HFFc6 (cell line): ENCODE data around the gene PPDPF. TPM values are rescaled to one million over a fixed set of nuclear protein-coding genes. Genes with fewer than 3 reads are reported as not detected.
"Not testable (repeated sequence)": the region's sequence is repeated elsewhere in the genome, so short reads cannot be mapped to it uniquely, and the experiment has no call there.

Experiments
- DNase-seq: peaks from one replicate; pipeline ENCODE4 v3.0.0-alpha.2; 2018
- H3K27ac Mint-ChIP-seq: 2 replicates; pipeline ENCODE4 v1.8.0; 2020; ENCODE audit warnings: mild to moderate bottlenecking, mixed read lengths
- H3K27me3 Mint-ChIP-seq: 2 replicates; pipeline ENCODE4 v1.8.0; 2021; ENCODE audit warnings: mild to moderate bottlenecking, moderate library complexity, mixed read lengths; ENCODE audit not compliant: insufficient read depth
- H3K36me3 Mint-ChIP-seq: 2 replicates; pipeline ENCODE4 v1.8.0; 2021; ENCODE audit warnings: low read depth, mixed read lengths
- H3K4me1 Mint-ChIP-seq: 2 replicates; pipeline ENCODE4 v1.8.0; 2020; ENCODE audit warnings: low read depth, mixed read lengths
- H3K4me3 Mint-ChIP-seq: 2 replicates; pipeline ENCODE4 v1.8.0; 2020; ENCODE audit warnings: mild to moderate bottlenecking, moderate library complexity, mixed read lengths
- H3K9me3 Mint-ChIP-seq: 2 replicates; pipeline ENCODE4 v1.8.0; 2020; ENCODE audit warnings: mild to moderate bottlenecking, mixed read lengths
- CTCF ChIP-seq: fragments of 200-600 bp; sonication (generic); IDR thresholded peaks from 2 replicates; pipeline ENCODE4 v1.5.0; 2021; ENCODE audit warnings: antibody characterized with exemption, mild to moderate bottlenecking
- total RNA-seq, 6 experiments: library from RNA; stranded (reverse); fragmentation: NEBNext Ultra II Directional; extraction: Animal tissue kit (Norgen Biotek cat#: 25700); gene quantifications; 2 replicates in 1 of 6; 3 replicates in 5 of 6; pipeline ENCODE4 v1.2.3, GENCODE V29; 2021

The PPDPF gene
- total RNA-seq, 6 experiments from 2014 or later, result 388 to 518 (median 443) TPM

- Mint-ChIP-seq H3K36me3 (no peaks in the 10 kb centered on the region), H3K4me3 (no peak overlapping the region), H3K27ac (no peak overlapping the region), H3K4me1 (no peaks in the 10 kb centered on the region), H3K27me3 (peaks cover 4% of the 10 kb centered on the region), H3K9me3 (no peaks in the 10 kb centered on the region)
- TF ChIP-seq CTCF, result no peak
- DNase-seq, result no peak
These were observed 34.1 kb downstream of the PPDPF start for GRCh38 chr20:63554361-63555278.

- no peak for TF ChIP-seq CTCF
- Mint-ChIP-seq H3K27me3 (peaks cover 3% of the 10 kb centered on the region), H3K36me3 (peaks cover 4% of the 10 kb centered on the region; the same call in 1 of the 2 replicates), H3K4me1 (no peaks in the 10 kb centered on the region), H3K9me3 (no peaks in the 10 kb centered on the region; the same call in 1 of the 2 replicates), H3K4me3 (no peak overlapping the region), H3K27ac (no peak overlapping the region)
- no peak for DNase-seq
These were observed 35.3 kb downstream of the PPDPF start for GRCh38 chr20:63555661-63556381.

- no peak overlapping the region for H3K4me3 Mint-ChIP-seq
- no peaks in the 10 kb centered on the region; the same call in 1 of the 2 replicates for H3K9me3 Mint-ChIP-seq
- H3K27me3 Mint-ChIP-seq, result no peaks in the 10 kb centered on the region
- no peak for TF ChIP-seq CTCF
- no peaks in the 10 kb centered on the region for H3K4me1 Mint-ChIP-seq
- DNase-seq, result no peak
- peaks cover 4% of the 10 kb centered on the region; the same call in 1 of the 2 replicates for H3K36me3 Mint-ChIP-seq
- no peak overlapping the region for H3K27ac Mint-ChIP-seq
These were observed 36.4 kb downstream of the PPDPF start for GRCh38 chr20:63556873-63557478.

- Mint-ChIP-seq H3K9me3 (no peaks in the 10 kb centered on the region; the same call in 1 of the 2 replicates), H3K27me3 (no peaks in the 10 kb centered on the region), H3K27ac (no peak overlapping the region), H3K4me1 (no peaks in the 10 kb centered on the region), H3K4me3 (no peak overlapping the region), H3K36me3 (peaks cover 4% of the 10 kb centered on the region; the same call in 1 of the 2 replicates)
- DNase-seq, result no peak
- TF ChIP-seq CTCF, result no peak
These were observed 36.9 kb downstream of the PPDPF start for GRCh38 chr20:63557481-63557891.

- no peak for TF ChIP-seq CTCF
- no peaks in the 10 kb centered on the region for H3K4me1 Mint-ChIP-seq
- no peak for DNase-seq
- no peak overlapping the region for H3K4me3 Mint-ChIP-seq
- H3K27me3 Mint-ChIP-seq, result no peaks in the 10 kb centered on the region
- peaks cover 4% of the 10 kb centered on the region; the same call in 1 of the 2 replicates for H3K36me3 Mint-ChIP-seq
- H3K9me3 Mint-ChIP-seq, result no peaks in the 10 kb centered on the region; the same call in 1 of the 2 replicates
- H3K27ac Mint-ChIP-seq, result no peak overlapping the region
These were observed 38.4 kb downstream of the PPDPF start for GRCh38 chr20:63558804-63559484.

GRCh38 chr20:63559485-63560332, 39.1 kb downstream of the PPDPF start:
- H3K27ac Mint-ChIP-seq, H3K27me3 Mint-ChIP-seq, DNase-seq, H3K4me1 Mint-ChIP-seq, H3K9me3 Mint-ChIP-seq, H3K4me3 Mint-ChIP-seq, H3K36me3 Mint-ChIP-seq: not testable (repeated sequence)
